Pons (tissue), 1 donor: ENCODE data around the gene RGS21.

ENCODE experiments used
- DNase-seq: peaks from one replicate; pipeline ENCODE4 v3.0.0-alpha.2; 2016; ENCODE audit warnings: low spot score

The RGS21 gene

DNA sequence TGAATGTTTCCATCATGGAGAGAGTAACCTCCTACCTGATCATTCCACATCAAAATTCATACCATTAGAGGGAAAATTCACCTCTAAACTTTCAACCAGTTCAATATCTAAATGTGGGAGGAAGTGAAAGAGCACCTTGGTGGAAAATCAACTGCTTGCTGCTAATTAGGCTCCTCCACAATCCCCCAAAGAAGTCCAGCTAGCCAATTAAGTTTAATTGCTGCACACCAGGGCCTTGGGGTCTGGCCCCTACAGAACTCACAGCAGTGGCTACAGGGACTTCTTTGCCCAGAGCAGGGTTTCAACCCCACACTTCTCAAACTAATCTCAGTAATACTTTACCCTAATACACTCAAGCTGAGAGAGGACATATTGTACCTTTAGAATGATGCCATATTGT is 62.1 kb downstream of the RGS21 start:
- no peak for DNase-seq

DNA sequence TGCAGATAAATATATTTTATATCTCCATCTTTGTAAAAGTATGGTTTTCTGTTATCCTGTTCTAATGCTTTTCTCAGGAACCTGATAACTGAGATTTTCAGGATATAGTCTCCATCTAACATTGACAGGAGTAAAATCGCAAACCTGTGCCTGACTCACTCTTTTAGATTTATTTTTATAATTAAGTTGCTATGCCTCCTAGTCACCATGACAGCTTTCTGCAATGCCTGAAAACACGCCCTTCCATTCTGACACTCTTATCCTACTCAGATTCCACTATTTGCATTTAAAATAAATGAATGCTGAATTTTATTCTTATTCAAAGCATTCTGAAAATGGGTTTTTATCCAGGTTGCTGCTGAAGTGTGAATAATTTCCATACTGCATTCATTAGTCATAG is 62.8 kb downstream of the RGS21 start:
- no peak for DNase-seq

DNA sequence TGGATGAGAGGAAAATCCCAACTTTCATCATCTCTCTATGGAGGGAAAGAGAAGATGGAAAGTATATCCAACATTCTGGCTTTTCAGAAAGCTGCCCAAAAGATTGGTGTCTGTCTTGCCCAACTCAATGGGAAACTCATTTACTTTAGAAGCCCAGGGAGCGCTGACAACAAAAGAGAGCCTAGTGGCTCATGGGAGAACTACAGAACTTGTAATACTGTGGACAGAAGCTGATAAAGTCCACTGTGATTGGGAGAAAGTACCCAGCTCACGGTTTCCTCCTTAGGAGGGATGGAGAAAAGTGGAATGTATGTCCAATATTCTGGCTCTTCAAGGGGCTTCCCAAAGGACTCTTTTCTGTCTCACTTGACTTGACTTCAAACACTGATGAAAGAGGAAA is 66.0 kb downstream of the RGS21 start:
- DNase-seq = no peak

DNA sequence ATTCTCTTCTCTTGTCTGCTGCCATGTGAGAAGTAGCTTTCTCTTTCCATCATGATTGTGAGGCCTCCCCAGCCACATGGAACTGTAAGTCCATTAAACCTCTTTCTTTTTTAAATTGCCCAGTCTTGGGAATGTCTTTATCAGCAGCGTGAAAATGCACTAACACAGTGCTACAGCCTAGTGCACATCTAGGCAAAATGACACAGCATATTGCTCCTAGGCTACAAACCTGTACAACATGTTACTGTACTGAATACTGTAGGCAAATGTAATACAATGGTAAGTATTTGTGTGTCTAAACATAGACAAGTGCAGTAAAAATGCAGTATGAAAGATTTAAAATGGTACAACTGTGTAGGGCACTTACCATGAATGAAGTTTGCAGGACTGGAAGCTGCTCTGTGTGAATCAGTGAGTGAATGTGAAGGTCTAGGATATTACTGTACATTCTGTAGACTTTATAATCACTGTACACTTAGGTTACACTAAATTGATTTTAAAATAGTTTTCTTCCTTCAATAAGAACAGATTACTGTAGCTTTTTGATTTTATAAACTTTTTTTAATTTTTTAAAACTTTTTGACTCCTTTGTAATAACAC is 69.4 kb downstream of the RGS21 start:
- DNase-seq = no peak

DNA sequence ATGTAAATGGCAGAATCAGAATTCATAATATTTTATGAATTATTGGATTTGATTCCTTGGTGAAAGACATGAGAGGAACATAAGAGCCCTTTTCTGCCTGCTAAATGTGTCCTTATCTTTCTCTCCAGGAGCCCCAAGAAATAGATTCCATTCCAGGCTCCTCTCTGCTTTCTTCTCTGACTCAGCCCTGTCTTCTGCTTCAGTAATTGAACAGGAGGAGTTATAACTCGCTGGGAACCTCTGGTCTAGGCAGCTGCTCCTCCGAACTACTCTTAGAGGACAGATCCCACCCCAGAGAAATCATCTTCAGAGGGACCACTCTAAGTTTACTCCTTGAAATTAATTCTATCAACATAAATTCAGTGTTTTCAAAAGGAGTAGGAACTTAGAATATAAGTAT is 78.4 kb downstream of the RGS21 start:
- DNase-seq = no peak

DNA sequence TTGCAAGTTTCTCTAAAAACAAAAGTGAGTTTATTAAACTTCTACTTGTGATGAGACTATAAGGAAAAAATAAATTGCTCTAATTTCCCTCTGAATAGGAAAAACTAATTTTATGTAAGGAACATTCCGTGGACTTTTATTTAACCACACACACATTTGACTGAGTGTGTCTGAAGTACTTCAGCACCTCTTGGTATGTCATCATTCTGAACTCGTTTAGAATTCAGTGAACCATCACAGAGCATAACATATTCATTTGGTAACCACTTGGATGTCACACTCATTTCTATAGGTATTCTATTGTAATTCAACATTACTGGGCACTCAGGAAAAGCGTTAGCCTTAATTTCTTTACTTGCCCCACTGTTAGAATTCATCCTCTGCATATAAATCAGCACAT is 79.1 kb downstream of the RGS21 start:
- DNase-seq = no peak

DNA sequence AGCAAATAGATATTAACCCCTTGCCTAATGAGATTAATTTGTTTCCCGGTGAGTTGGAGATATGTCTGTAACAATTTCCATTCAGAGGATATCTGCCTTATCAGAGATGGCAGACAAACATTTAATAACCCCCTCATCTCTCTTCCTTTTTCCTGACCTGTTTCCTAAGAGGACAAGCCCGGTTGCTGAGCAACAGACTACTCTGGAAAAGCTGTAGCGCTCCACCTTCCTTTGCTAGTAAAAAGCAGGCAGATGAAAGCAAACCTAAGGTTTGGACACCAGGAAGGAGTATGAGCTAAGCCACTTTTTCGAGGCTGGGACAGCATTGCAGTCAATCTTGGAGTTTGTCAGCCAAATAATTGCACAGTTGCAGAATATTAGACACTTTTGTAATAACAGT is 82.4 kb downstream of the RGS21 start:
- no peak for DNase-seq

DNA sequence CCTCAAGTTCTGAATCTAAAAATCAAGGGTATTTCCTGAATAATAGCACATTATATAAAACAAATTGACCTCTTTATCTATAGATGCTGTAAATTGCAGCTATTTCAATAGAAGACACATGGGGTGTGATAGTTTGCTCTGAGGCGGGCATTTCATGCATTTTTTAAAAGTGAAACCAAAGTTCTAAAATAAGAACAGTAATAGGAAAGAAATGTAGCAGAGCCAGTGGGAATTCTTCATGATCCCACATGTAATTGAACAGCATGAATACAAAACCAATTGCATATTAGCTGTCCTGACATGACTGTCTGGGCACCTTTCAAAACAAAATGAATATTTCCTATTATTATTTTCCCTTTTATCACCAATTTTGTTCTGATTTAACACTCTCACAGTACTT is 85.0 kb downstream of the RGS21 start:
- DNase-seq = no peak

DNA sequence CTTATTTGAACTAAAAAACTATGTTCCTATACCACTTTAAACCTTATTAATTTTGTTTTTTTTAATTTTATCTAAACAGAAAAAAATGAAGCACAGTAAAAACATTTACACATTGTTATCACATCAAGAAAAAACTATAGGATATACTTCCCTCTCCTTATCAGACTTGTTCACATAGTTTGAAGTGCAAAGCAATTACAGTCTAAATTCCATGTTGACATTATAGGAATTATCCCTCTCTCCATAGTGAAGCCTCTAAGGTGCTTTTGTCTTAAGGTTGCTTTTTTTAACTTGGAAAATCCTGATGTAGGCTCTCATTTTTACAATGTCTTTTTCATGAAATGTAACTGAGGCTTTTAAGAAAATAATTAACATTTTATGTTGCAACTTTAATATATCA is 85.8 kb downstream of the RGS21 start:
- DNase-seq = no peak

DNA sequence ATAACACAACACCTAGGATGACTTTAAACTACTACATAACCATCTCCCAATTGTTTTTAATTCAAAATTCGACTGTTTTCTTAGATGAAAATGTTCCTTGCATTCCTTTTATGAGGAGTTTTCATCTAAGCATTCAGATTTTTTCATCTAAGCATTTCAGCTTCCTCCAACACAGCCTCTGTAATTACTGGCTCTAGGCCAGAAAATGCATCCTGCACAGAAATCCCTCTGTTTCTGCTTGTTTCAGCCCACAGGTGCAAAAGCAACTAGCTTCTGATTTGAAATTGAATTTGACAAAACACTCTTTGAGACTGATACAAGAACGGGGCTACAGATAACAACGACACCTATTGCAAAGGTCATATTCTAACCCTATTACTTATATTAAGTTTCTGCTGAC is 90.4 kb downstream of the RGS21 start:
- DNase-seq = no peak
